Breast epithelium (tissue), 3 donors: Measurements from ENCODE around the gene SLFN13.

ENCODE experiments used
- CTCF ChIP-seq, 3 donors: fragments of 450-650 bp; IDR thresholded peaks; one replicate each; pipeline ENCODE4 v1.5.1; 2016 to 2017; ENCODE audit warnings: antibody characterized with exemption in 3 of 3, mild to moderate bottlenecking in 3 of 3, moderate library complexity in 3 of 3
- POLR2A ChIP-seq: fragments of 450-650 bp; IDR thresholded peaks from one replicate; pipeline ENCODE4 v1.6.1; 2016; ENCODE audit warnings: antibody characterized with exemption, mild to moderate bottlenecking, moderate library complexity
- POLR2AphosphoS5 ChIP-seq, 3 donors: sonication (generic); formaldehyde crosslinking; IDR thresholded peaks; one replicate each; pipeline ENCODE4 v1.6.1; 2017; ENCODE audit warnings: antibody characterized with exemption in 3 of 3

DNA sequence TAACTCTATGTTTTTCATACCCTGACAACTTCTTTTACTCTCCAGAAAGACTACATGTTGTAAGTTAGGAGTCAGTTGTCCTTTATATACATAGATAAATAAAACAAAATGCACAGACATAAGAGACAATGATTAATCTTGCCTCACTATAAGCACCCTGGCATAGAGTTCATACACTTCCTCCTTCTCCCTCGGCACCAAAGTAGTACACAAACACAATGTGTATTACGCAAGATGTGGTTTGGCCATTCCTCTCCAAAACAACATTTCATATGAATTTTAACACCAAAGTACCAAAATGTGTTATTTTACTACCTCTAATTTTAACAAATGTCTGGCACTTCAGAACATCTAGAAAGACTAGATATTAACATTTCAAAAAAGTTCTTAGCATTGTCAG lies 57.9 kb downstream of the SLFN13 start:
- TF ChIP-seq CTCF (IDR thresholded peaks at IDR 0.05) (no peak), POLR2AphosphoS5 (IDR thresholded peaks at IDR 0.05) (no peak), POLR2A (no peak)
